NCI-H82 treated with DMSO at 0.1 percent for 48 hours (cell line): ENCODE results near the gene EHD4.

ENCODE experiments used
- DNase-seq: peaks from one replicate; lab custom pipeline; 2025; ENCODE audit not compliant: unreplicated experiment; lab: John Stamatoyannopoulos, UW

The EHD4 gene

GRCh38 chr15:41882689-41883483 is 89.5 kb downstream of the EHD4 start:
- no peak for DNase-seq

GRCh38 chr15:41881920-41882688 is 90.3 kb downstream of the EHD4 start:
- DNase-seq: no peak

- no peak for DNase-seq
These were observed 90.8 kb downstream of the EHD4 start for GRCh38 chr15:41881550-41881919.

GRCh38 chr15:41881086-41881485 is 91.3 kb downstream of the EHD4 start:
- DNase-seq: no peak

- DNase-seq: no peak
These were observed 92.0 kb downstream of the EHD4 start for GRCh38 chr15:41880156-41880877.

- DNase-seq: no peak
These were observed 93.0 kb downstream of the EHD4 start for GRCh38 chr15:41879321-41879845.

- DNase-seq: no peak
These were observed 94.0 kb downstream of the EHD4 start for GRCh38 chr15:41878355-41878699.

GRCh38 chr15:41877631-41878354 is 94.6 kb downstream of the EHD4 start:
- no peak for DNase-seq

- no peak for DNase-seq
These were observed 95.7 kb downstream of the EHD4 start for GRCh38 chr15:41876689-41877088.

- DNase-seq: no peak
These were observed 96.3 kb downstream of the EHD4 start for GRCh38 chr15:41876007-41876406.

GRCh38 chr15:41874736-41875135 is 97.6 kb downstream of the EHD4 start:
- DNase-seq: no peak

GRCh38 chr15:41873711-41874110 is 98.6 kb downstream of the EHD4 start:
- DNase-seq: no peak

GRCh38 chr15:41872166-41872747 is 100.1 kb downstream of the EHD4 start:
- DNase-seq: no peak

- no peak for DNase-seq
These were observed 101.0 kb downstream of the EHD4 start for GRCh38 chr15:41871175-41871905.

GRCh38 chr15:41870689-41871081 is 101.7 kb downstream of the EHD4 start:
- no peak for DNase-seq

- DNase-seq: no peak
These were observed 102.3 kb downstream of the EHD4 start for GRCh38 chr15:41869770-41870688.

GRCh38 chr15:41868321-41868720 is 104.0 kb downstream of the EHD4 start:
- no peak for DNase-seq

- DNase-seq: no peak
These were observed 105.3 kb downstream of the EHD4 start for GRCh38 chr15:41866872-41867579.
